ENCODE results near the gene PRKCE. TPM values are rescaled to one million over a fixed set of nuclear protein-coding genes. Genes with fewer than 3 reads are reported as not detected.
A peak's percentile ranks its signal among the peaks of the same experiment; 100 is the strongest.

The PRKCE gene
- polyA plus RNA-seq, 1 of the 3 experiments (the other 2 are of a cell fraction), result 16.3 TPM

DNA sequence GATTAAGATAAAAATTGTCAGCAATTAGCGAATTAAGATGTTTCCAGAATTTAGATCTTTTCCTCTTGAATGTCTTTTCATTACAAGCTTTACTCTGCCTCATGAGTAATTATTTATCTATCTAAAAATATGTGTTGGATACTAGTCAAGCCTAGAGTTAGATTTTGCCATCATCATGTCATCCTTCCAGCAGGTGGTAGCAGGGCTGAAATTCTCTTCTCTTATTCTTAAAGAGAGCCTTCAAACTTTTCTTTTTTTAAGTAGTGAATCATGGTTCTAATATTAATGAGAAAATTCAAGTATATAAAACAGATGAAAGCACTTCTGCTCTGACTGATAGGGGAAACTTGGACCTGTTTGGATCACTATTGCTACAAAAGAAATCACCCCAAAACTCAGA, 405.1 kb downstream of the PRKCE start:
- Histone ChIP-seq H3K9me2 (no peaks in the 10 kb centered on the region), H4K20me1 (ENCODE audit: insufficient read depth) (no peaks in the 10 kb centered on the region), H3K9me3 (no peaks in the 10 kb centered on the region), H2AFZ (ENCODE audit: low read depth) (no peak overlapping the region), H3K4me2 (no peak overlapping the region), H3F3A (replicated peaks; ENCODE audit: insufficient read depth) (no peaks in the 10 kb centered on the region), H3K9ac (no peak overlapping the region), H3K27ac (ENCODE audit: low read depth in 2 of 2, low read length in 1 of 2) (no peak overlapping the region), H3K4me3 (ENCODE audit: low read depth in 2 of 2, low read length in 1 of 2) (no peak overlapping the region), H3K27me3 (ENCODE audit: insufficient read depth) (no peaks in the 10 kb centered on the region), H3K79me2 (ENCODE audit: insufficient read depth) (no peaks in the 10 kb centered on the region), H3K36me3 (replicated peaks in 1 of 2; ENCODE audit: control insufficient read depth in 1 of 2, insufficient read depth in 2 of 2, low read length in 1 of 2) (peaks cover 0 to 6% of the 10 kb centered on the region in 2 experiments), H3K4me1 (ENCODE audit: control insufficient read depth in 1 of 2, insufficient read depth in 2 of 2, low read depth in 1 of 2, low read length in 1 of 2) (no peaks in the 10 kb centered on the region; a peak in 1 of 4 replicates)
- TF ChIP-seq, protein P1, sequence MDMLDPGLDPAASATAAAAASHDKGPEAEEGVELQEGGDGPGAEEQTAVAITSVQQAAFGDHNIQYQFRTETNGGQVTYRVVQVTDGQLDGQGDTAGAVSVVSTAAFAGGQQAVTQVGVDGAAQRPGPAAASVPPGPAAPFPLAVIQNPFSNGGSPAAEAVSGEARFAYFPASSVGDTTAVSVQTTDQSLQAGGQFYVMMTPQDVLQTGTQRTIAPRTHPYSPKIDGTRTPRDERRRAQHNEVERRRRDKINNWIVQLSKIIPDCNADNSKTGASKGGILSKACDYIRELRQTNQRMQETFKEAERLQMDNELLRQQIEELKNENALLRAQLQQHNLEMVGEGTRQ (IDR thresholded peaks at IDR 0.05; ENCODE audit: borderline replicate concordance, low read depth, low read length), result no peak
- TF ChIP-seq RFX5 (IDR thresholded peaks at IDR 0.05; ENCODE audit: low read length), result no peak
- TF ChIP-seq, protein P2, sequence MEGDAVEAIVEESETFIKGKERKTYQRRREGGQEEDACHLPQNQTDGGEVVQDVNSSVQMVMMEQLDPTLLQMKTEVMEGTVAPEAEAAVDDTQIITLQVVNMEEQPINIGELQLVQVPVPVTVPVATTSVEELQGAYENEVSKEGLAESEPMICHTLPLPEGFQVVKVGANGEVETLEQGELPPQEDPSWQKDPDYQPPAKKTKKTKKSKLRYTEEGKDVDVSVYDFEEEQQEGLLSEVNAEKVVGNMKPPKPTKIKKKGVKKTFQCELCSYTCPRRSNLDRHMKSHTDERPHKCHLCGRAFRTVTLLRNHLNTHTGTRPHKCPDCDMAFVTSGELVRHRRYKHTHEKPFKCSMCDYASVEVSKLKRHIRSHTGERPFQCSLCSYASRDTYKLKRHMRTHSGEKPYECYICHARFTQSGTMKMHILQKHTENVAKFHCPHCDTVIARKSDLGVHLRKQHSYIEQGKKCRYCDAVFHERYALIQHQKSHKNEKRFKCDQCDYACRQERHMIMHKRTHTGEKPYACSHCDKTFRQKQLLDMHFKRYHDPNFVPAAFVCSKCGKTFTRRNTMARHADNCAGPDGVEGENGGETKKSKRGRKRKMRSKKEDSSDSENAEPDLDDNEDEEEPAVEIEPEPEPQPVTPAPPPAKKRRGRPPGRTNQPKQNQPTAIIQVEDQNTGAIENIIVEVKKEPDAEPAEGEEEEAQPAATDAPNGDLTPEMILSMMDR (IDR thresholded peaks at IDR 0.05), result peak; percentile 26; the same call in 1 of the 2 replicates
- CTCF ChIA-PET, result interaction anchor here (0.9 to 1.4 kb wide), 5 partner anchors 45 to 594 kb away, joined by 3 to 6 read pairs (median 5); no protein-coding TSS in a partner anchor
- WGBS (ENCODE audit: low lambda C conversion rate), result 100% methylated on average over 1 of the region's 1 CpG
- no peak for DNase-seq
- POLR2A ChIA-PET, result no interaction called here

DNA sequence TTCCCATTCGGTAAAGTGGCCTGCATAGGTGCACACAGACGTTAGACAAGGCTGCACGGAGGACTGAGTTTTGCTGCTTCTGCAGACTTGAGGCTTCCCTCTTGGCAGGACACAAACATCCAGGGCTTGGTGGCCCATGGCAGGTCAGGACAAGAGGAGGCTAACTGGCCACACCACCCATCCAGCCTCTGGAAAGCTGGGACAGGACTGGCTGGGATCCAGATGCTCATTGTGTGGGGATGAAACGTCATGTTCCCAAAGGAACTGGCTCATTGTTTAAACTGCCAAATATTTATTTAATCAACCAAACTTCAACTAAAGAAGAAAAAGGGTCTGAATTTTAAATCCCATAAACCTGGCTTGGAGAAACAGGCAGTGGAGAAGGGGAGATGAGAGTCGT, 406.7 kb downstream of the PRKCE start:
- H3K4me2 ChIP-seq, result no peak overlapping the region
- H3K4me1 ChIP-seq (ENCODE audit: control insufficient read depth in 1 of 2, insufficient read depth in 2 of 2, low read depth in 1 of 2, low read length in 1 of 2), result peaks cover 0 to 1% of the 10 kb centered on the region in 2 experiments; a peak in 3 of 4 replicates
- no peak overlapping the region for H3K27ac ChIP-seq (ENCODE audit: low read depth in 2 of 2, low read length in 1 of 2)
- ChIA-PET CTCF (interaction anchor here (0.6 to 2.0 kb wide), 8 partner anchors 9 to 402 kb away, joined by 3 to 9 read pairs (median 3); no protein-coding TSS in a partner anchor), POLR2A (no interaction called here)
- no peaks in the 10 kb centered on the region for H3F3A ChIP-seq (replicated peaks; ENCODE audit: insufficient read depth)
- no peaks in the 10 kb centered on the region for H3K9me2 ChIP-seq
- no peak overlapping the region for H2AFZ ChIP-seq (ENCODE audit: low read depth)
- no peak overlapping the region for H3K4me3 ChIP-seq (ENCODE audit: low read depth in 2 of 2, low read length in 1 of 2)
- no peaks in the 10 kb centered on the region for H4K20me1 ChIP-seq (ENCODE audit: insufficient read depth)
- H3K27me3 ChIP-seq (ENCODE audit: insufficient read depth), result no peaks in the 10 kb centered on the region
- H3K36me3 ChIP-seq (replicated peaks in 1 of 2; ENCODE audit: control insufficient read depth in 1 of 2, insufficient read depth in 2 of 2, low read length in 1 of 2), result no peaks in the 10 kb centered on the region
- H3K9ac ChIP-seq, result no peak overlapping the region
- 82% methylated on average over 5 of the region's 5 CpGs for WGBS (ENCODE audit: low lambda C conversion rate)
- DNase-seq, result no peak
- no peaks in the 10 kb centered on the region for H3K9me3 ChIP-seq
- TF ChIP-seq FOXM1 (IDR thresholded peaks at IDR 0.05; ENCODE audit: low read depth) (no peak), EP300 (IDR thresholded peaks at IDR 0.05; ENCODE audit: borderline replicate concordance in 1 of 2, low read depth in 1 of 2, low read length in 1 of 2) (no peak)
- no peaks in the 10 kb centered on the region for H3K79me2 ChIP-seq (ENCODE audit: insufficient read depth)

Data from SK-N-SH (cell line).